IPS DF 4.7 (cell line): ENCODE results near the gene ACOX1.
A peak's percentile ranks its signal among the peaks of the same experiment; 100 is the strongest.

ENCODE experiments used
- DNase-seq: peaks from one replicate; pipeline ENCODE4 v3.0.0-alpha.2; 2013; ENCODE audit warnings: low spot score; ENCODE audit errors: extremely low read depth

ACOX1 gene

DNA sequence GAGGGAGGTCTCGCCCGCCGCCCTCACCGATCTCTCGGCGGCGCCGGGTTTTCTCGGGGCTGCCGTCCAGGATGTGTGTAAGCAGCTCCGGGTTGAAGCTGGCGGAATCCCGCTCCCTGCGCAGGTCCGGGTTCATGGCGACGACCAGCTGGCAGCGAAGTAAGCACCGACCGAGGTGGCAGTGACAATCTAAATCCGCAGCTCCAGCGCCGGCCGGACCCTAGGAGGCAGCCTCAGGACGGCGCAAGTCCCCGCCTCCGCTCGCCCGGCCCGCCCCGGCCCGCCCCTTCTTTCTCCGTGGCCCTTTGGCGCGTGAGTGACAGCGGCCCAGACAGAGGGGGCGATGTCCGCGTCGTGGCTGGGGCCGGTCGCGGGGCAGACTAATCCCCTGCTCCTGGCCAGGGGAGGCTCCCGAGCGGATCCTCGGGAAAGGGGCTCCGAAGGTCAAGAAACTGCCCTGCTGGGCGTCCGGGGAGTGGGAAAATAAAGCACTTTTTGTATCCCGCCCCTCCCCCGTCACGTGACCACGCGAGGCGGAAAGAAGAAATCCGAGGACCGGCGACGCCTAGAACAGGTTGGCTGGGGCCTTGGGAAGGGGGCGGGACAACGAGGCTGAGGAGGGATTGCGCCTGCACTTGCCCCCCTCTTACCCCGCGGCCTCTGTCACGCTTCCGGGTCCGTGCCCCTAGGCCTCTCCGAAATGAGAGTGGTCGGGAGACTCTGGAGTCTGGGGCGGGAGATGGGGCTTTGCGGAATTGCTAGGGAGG lies at the start of gene ACOX1, which contains the start of gene TEN1:
Gene ACOX1 (minus strand): TSS at position 229 of the 767 bp plus-strand sequence. CDS start 93 bp downstream, at position 136.
Gene TEN1 (plus strand): TSS at position 303 of the 767 bp plus-strand sequence. CDS start 6,953 bp downstream, outside the sequence.
- peak; percentile 69 for DNase-seq

DNA sequence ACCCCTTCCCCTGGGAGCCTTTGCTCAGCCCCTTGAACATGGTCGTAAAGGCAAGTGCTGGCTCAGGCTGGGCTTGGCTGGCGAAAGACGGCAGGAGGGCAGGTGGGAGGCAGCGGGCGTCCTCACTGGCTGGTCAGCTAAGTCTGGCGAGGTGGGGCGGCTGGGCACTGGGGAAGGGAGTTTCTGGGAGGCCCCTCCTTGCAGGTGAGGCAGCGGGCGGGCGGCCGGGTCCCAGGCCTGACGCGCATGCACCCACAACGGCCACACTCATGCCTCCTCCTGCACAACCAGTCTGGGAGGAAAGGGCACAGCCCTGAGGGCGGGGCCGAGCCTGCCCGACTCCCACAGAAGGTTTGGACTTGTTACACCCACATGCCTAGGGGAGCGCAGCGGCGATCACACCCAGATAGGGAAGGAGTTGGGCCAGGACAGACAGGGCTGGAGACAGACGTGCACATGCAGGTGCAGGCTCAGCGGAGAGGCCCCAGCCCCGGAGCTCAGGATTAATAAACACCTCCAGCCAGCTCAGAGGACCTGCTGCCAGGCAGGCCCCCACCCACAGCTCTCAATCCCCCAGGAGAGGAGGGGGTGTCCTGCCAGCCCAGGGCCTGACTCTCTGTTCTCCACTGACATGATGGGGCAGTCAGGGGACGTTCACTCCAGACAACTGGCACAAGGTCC lies 48.3 kb upstream of the ACOX1 start, which contains the start of gene EVPL:
Gene EVPL (minus strand): TSS at position 148 of the 681 bp plus-strand sequence. CDS start 108 bp downstream, at position 40.
- no peak for DNase-seq

DNA sequence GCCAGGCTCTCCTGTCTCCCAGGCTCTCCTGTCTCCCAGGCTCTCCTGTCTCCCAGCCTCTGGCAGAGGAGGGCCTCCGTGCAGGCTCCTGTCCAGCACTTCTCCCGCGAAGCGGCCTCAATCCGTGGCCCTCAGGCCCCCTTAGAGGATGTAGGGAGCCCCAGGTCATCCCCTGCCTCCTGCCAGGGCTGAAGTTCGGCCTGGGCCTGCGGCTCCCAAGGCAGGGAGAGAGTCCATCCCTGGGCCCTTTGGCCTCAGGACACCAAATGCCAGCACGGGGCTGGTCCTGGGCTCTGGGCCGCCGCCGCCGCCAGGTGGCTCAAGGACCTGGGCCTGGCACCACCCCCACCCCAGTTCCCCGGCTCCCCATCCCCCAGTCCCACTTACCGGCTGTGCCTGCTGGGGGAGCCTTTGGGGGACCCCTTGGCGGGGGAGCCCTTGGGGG lies 47.8 kb upstream of the ACOX1 start:
- DNase-seq: no peak

DNA sequence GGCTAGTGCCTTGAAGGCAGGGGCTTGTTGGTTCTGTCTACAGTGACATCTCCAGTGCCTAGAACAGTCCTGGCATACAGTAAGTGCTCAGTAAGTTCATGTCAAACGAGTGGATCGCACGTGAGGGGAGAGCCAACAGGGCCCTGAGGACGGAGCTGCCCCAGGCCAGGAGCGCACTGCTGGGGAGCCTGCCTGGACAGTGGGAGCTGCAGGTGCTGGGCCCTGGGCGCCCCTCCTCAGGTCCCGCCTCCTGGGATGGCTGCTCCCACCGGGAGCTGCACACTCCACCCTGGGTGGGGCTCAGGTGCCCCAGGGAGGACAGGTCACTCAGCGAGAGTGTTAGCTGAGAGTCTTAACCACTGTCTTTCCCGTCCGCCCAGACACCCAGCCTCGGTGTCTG lies 46.3 kb upstream of the ACOX1 start:
- no peak for DNase-seq

DNA sequence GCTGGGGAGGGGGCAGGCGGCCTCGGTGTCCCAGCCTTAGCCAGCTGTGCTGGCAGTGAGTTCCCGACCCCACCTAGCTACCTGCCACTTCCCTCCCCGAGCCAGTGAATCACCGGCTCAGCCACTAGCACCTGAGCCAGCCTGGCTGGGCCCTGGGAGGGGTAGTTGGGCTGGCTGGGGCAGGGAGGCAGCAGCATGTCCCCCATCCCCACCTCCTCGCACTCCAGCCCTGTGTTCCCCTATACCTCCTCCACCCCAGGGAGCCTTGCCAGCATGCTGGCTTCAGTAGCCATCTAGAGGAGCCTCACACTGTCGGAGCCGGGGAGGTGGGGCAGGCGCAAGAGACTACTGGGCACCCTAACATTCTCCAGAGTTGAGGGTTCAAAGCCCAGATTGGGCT lies 45.4 kb upstream of the ACOX1 start:
- DNase-seq: no peak

DNA sequence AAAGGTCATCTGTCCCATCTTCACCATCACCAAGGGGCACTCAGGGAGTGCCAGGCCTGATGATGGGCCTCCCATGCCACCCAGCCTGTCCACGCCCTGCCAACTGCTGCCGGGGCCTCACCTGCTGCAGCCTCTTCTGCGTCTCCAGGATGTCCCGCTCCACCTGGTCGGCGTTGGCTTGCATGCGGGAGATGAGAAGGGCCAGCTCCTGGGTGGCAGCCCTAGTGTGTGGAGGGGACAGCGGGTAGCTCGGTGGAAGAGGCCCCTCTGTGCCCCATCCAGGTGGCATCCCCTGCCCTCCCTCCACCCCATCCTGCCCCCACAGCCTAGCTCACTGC lies 44.9 kb upstream of the ACOX1 start:
- no peak for DNase-seq

DNA sequence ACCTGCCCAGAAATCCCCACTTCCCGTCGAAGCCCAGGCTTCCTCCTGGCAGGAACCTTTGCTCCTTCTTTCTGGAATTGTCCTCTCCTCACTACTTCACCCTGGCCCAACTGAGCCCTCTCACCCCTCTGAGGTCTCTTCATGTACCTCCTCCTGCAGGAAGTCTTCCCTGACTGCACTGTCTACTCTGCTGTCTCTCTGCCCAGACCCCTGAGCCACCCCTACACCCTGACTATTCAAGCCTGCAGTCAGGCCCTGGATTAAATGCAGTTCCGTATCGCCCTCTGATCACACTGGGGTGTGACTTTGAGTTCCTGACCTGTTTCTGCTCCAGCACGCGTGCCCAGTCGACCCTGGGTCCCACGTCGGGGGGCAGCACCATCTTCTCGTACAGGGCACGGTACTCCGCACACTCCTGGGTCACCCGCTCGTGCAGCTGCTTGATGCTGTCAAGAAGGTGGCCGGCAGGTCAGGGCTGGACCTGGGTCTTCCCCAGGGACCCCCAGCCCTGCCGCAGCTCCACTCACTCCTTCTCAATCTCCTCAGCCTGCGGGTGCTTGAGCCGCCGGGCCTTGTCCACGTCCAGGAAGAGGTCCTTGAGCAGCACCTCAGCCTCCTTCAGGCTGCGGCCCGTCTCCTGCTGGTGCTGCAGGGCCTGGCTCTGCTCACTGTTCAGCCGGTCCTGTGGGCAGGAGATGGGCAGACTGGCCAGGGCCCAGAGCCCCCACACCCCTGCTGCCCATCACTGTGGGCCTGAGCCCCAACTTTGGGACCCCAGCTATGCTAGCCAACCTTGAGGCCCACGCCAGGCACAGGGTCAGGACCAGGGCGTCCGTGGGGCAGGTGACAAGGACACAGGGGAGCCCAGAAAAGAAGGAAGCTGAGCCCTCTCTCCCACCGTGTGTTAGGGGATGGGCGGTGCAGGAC lies 44.3 kb upstream of the ACOX1 start:
- no peak for DNase-seq

DNA sequence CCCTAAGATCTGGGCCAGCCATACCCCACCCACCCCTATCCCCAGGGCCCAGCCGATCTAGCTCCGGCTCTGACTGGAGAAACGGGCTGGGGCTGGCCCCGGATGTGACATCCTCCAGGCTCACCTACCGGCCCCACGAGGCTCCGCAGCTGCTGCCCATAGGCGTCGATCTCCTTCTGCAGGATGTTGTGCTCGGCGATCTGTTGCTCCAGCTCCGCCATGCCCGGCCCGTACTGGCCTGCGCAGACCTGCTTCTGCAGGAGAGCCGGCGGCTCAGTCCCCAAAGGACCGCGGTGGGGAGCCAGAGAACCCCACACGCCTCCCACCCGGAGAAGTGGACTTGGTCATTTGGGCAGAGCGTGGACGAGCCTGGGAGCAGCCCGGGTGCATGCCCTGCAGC lies 43.3 kb upstream of the ACOX1 start:
- no peak for DNase-seq

DNA sequence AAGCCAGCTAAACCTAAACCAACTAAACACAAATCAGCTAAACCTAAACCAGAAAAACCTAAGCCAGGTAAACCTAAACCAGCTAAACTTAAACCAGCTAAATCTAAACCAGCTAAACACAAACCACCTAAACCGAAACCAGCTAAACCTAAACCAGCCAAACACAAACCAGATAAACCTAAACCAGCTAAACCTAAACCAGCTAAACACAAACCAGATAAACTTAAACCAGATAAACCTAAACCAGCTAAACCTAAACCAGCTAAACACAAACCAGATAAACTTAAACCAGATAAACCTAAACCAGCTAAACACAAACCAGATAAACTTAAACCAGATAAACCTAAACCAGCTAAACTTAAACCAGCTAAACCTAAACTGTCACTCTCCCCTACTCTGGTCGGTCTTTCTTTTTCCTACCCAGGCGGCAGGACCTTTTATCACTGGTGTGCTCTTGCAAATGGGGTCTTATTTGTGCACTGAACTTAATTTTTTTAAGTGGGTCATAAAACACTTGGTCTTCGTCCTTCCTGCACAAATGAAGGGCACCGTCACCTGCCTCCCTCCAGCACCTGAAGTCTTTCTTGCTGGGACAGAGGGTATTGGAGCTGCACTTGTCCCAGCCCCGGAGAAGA lies 41.0 kb upstream of the ACOX1 start:
- DNase-seq: no peak

DNA sequence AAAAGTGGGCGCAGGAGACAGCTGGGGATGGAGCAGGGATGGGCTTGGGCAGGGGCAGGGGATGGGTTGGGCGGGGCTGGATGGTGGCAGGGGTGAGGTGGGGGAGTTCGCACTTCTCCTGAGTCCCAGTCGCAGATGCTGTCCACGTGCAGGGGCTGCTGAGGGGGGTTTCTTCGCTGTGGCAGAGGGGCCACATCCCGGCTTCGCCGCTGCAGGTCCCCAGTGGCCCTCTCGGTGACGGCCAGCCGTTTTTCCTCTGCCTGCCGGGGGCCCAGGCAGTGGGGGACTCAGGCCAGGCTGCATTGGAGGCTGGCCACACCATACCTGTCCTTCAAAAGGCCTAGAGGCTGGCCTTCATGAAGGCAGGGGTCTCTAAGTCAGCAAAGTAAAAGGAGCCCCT lies 39.8 kb upstream of the ACOX1 start:
- no peak for DNase-seq

DNA sequence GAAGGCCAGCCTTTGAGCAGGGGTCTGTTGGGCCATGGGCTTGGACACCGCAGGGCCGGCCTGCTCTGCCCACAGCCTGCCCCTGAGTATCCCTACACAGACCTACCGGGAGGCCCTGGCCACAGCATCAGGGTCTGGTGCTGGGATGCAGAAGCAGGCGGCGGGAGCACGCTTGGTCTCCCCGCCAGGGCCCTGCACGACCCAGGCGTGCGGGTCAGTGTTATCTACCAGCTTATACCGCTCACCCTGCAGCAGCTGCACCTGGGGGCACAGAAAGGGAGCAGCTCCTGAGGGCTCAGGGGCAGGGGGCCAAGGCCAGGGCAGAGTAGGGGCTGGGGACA lies 39.3 kb upstream of the ACOX1 start:
- no peak for DNase-seq

DNA sequence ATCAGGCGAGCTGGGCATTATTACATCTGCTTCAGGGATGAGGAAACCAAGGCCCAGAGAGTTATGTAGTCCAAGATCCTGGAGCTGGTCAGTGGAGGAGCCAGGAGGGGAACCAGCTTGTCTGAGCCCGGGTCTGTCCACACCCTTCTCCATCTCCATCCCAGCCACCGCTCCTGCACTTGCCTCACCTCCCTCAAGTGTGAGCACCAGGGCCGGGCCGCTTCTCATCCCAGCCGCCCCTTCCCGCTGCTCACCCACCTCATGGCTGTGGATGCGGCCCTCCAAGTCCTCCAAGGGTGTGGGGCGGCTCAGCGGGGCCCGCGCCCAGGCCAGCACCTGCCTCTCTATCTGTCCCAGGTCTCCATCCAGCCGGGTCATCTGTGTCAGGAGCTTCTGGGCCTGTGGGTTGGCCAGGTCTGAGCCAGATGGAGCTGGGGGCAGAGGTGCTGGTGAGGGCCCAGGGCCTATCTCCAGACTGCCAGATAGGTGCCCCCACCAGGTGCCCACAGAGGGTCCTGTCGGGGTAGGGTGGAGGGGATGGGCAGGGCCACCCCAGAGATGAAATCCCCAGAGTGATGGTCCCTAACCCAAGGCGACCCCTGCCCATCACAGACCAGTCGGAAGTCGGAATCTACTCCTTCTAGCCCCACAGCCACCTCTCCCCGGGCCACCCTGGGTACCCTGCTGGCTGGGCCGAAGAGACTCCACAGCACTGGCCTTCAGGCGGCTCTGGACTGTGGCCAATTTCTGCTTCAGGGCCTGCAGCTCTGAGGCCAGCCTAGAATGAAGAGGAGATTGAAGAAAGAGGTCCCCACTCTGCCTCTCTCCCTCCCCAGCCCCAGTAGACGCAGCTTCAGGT lies 38.7 kb upstream of the ACOX1 start:
- no peak for DNase-seq

DNA sequence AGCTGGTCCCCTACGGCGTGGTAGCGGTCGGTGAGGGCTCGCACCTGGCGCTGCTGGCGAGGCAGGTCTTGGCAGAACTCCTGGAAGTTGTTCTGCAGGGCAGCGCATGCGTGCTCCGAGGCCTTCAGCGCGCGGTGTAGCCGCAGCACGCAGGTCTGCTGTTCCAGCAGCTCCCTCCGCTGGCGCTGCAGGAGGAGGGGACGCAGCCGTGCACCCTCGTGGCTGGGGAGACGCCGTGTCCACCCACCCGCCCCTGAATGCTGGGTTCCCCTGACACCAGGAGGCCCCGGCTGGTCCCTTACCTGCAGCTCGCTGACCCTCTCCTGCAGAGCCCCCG lies 35.9 kb upstream of the ACOX1 start:
- DNase-seq: no peak

DNA sequence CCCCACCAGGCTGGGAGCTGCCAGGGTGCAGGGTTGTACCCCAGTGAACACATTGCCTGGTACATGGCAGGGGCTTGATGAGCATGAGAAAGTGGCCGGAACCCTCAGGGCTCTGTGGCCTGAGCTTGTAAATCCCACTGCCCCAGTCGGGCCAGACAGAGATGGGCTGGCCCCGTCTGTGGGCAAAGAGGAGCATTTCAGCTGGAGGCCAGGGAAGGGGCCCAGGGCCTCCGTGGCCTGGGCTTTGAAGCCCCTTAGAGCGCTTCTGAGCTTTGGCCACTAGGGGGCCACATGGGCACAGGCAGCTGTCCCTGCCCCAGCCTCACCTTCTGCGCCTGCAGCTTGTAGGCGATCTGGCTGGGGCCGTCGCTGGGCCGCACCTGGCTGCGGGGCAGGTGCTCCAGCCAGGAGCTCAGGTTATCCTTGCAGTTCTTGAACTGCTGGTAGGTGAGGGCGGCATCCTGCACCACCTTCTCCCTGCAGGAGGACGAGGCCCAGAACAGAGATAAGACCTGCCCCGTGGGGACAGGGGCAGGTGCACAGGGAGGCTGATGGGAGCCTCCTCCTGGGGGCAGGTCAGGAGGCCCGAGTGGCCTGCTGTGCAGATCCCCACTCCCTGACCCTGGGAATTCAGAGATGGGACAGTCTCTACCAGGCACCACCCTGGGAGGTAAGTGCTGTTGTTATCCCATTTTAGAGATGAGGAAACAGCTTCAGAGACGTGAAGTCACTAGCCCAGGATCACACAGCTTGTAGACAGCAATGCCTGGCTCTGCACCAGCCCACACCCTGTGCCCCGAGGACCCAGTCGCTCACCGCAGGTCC lies 35.3 kb upstream of the ACOX1 start:
- DNase-seq: peak; percentile 38

DNA sequence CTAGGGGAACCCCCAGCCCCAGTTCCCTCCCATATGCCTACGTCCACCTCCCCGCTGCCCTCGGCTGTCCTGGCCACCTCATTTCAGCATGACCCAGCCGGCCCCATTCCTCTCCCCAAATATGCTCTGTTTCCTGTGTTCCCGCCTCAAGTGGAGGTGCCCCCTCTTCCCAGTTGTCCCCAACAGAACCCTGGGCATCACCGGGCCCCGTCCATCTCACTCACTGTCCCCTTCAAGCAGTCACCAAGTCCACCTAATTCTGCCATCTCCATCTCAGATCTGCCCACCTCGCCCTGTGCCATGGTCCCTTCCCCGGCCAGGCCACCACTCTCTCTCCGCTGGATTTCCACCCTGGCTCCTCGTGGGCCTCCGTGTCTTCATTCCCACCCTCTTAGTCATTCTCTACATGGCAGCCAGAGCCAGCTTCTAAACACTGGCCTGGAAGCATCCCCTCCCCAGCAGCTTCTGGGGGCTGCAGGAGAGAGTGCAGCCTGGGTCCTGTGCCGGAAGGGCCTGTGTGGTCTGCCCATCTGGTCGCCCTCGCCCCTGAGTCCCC lies 34.5 kb upstream of the ACOX1 start:
- no peak for DNase-seq

DNA sequence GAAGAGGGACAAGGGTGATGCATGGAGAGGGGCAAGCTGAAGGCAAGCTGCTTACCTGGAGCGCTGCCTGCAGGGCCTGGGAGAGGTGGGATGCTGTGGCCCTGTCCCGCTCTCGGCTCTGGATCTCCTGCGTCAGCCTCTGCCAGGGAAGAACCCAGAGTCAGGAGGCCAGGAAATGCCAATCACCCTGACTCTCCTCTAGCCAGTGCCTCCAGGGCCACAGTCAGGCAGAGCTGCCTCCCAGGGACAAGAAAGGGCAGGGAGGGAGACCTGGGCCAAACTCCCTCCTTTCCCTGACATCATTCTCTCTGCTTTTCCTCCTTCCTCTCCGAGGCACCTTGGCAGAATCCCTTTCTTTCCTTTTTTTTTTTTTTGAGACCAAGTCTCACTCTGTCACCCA lies 33.0 kb upstream of the ACOX1 start:
- DNase-seq: no peak

DNA sequence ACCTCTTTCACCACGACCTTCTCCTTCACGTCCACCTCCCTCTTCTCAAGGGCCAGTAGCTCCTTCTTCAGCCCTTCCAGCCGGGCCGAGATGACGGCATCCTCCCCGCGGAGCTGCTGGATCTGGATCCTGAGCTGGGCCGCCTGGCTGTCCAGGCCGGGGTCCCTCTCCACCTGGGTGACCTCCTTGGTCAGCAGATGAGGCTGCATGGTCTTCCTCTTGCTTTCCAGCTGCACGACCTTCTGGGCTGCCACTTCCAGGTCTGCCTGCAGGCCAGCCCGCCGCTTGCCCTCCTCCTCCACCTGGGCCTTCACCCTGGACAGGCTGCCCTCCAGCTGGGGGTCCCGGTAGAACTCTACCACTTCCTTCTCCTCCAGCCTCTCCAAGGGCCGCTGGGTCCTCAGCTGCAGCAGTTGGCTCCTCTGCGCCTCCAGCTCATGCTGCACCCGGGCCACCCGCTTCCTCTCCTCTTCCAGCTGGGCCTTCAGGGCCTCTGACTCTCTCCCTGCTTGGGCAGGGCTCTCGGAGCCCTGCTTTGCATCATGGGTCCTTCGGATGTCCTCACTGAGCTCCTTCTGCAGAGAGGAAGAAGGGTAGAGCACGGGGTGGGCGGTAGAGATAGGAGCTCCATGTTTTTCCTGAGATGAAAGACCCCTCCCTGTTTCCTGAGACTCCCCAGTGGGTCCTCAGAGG lies 31.1 kb upstream of the ACOX1 start:
- no peak for DNase-seq

DNA sequence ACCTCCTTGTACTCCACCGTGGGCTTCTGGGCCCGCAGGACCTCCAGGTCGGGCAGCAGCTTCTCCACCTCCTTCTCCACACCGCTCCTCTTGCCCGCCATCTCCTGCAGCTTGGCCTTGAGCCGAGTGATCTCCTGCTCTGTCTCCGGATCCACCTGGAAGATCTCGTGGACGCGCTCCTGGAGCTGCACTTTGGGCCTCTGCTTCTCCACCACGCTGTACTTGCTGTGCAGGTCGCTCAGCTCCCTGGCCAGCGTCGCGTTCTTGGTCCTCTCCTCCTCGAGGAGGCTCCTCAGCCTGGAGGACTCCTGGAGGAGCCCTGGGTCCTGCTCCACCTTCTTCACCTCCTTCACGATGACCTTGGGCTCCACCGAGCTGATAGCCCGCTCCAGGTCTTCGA lies 30.5 kb upstream of the ACOX1 start:
- DNase-seq: no peak
